Measurements from ENCODE around the gene WDR64.
A peak's percentile ranks its signal among the peaks of the same experiment; 100 is the strongest.
"Not testable (repeated sequence)": the region's sequence is repeated elsewhere in the genome, so short reads cannot be mapped to it uniquely, and the experiment has no call there.

Gene WDR64

GRCh38 chr1:241632987-241633386 lies 19.1 kb upstream of the WDR64 start:
- DNase-seq: no peak

DNA sequence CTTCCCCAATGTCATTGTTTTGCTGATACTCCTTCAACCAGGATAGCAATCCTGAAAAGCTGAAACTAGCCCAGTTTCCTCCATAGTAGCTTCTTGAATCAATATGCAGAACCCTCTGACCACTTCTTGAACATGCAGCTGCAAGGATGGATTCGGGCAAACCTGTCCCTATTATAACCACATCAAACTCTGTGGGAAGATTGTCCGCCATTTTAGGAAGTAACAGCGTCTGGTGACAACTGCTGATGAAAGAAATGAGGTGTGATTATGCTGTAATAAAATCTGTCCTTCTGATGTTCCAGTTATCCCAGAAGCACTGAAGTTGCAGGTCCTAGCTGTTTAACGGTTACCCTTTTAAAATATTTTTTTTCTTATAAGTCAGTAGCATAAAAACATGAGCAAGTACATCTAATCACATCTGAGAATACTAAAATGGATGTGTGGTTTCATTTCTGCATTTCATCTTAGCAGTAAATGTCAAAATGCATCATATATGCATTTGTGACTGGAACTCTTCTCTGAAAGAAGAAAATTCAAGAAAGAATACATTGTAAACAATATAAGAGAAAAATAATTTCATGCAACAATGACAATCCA lies 16.4 kb upstream of the WDR64 start:
- DNase-seq: no peak

DNA sequence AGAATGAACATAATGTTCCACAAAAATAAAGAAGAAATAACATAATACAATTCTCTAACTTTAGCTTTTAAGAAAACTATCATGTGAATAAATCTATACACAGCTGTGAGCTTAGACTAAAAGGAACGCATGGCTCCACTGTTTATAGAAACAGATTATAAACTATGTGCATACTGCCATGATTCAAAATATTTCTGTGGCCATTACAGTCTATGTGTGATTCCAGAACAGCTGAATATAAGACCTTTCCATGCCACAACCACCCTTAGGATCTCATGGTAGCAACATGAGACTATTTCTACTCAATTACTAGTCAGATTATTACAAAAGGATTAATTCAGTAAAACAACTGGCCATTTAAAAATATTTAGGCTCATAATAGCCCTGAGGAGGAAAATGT lies 15.8 kb upstream of the WDR64 start:
- DNase-seq: no peak

DNA sequence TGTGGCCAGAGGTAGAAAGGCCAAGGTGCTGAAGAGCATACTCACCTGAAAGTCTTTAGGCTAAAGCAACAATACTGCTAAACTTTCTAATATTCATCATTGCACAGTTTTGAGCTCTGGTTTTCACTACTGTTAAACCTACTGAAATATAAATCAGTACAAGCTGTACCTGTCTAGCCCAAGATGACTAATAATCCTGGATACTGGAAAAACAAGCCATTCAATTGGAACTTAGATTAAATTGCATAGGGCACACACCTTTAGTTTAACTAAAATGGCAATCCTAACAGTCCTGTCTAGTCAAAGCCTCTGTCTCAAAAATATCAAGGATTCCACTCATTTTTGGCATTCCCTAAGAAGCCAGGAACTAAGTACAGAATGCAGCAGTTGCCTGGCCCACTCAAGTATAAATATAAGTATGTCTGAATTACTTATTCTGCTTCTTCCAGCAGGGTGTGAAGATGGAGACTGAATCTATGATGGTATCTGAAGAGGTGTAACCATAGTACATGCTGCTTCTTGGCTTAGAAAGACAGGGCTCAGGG lies 15.0 kb upstream of the WDR64 start:
- DNase-seq: no peak

DNA sequence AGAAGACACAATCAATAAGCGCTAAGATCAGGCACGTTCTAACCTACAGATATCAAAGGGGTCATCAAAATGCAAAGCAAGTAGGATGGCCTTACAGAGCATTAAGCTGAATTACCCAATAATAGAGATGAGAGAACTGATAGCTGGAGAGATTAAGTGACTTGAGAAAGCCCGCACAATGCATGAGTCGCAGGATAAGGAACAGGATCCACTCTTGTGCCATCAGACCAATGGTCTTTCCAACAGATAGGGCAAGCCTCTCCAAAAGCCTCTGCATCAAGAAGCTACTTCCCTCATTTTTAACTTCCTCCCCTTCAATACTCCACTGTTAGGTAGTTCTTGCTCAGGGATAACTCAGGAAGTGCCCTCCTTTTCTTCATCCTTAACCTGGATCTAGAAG lies 14.5 kb upstream of the WDR64 start:
- no peak for DNase-seq

DNA sequence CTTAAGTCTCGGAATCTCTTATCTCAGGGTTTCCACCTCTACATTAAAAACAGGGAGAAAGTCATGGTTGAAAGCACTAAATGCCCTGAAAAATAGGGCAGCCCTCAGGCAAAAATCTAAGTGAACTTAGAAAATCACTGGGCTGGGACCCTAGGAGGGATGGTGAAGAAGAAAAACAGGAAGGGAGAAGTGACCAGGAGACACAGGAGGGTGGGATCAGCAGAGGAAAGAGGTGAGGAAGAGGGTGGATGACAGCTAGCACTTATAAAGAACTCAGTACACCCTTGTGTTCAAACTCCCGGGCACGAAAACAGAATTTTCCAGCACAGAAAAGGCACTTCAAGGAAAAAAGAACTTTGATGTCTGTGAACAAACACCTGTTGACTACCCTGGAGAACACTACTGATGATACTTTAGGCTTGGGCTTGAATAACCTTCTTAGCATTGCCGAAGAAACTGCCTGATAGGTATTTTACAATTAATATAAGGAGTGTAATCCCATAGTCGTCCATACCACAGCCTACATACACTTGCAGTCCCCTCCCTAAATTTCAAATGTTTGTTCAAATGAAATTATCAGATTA lies 13.9 kb upstream of the WDR64 start:
- DNase-seq: no peak

DNA sequence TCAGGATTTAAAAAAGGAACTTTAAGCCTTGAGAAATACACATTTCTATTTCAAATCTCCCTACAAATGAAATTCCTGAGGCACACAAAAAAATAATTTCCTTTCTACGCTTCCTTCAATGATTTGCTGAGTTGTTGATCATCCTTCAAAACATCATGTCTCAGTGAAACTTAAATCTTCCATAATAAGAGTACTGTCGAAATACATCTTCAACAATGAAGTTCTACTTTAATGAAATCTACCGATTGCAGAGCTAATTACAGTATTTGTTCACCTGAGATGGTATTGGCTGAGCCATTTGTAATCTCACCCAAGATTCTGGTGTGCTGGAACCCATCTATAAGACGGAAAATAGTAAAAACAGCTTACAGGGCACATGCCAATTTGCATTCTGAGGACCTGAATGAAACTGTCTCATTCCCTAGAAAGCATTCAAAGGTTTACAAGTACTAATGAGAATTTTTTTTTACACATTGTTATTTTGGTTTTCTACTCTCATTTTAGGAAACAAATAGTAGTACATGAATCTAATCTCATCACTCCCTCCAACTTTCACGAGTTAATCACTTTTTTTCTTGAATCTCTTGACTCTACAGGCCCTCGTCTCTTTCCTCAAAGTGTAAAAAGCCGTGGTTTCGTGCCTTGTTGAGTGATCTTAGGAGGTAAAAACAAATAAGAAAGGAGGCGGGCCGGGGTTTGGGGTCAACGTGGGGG lies 13.0 kb upstream of the WDR64 start:
- DNase-seq: no peak

GRCh38 chr1:241639623-241640148 lies 12.4 kb upstream of the WDR64 start:
- DNase-seq: peak; percentile 47 to 49

DNA sequence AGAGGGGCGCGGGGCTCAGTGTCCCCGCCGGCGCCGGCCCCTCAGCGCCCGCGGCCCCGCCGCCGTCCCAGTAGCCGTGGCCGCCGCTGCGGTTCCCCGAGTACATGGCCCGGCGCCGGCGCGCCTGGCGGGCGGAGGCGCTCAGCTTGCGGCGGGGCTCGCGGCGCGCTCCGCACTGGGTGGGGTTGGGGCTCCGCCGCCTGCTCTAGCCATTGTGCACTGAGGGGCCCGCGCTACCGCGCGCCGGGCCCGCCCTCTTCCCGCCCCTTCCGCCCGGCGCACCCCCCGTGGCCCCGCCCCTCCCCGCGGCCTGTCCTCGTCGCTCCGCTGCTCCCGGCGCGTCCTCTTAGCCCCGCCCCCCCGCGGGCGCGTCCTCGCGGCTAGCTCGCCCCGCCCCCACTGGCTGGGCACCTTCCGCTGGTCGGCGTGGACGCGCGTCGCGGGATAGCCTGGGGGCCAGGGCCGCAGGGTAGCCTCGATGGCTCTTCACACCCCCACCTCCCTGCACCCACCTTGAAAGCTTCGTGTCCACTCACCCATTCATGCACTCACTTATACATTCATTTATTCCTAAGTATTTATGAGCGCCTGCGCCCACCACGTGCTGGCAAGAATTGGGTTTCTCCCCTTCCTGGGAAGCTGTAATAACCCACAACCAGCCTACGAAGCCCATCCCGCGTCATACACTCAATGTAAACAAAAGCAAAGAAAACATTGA lies 11.8 kb upstream of the WDR64 start, which contains the start of the genes CHML and OPN3:
Gene CHML (minus strand): TSS at position 221 of the 718 bp plus-strand sequence. CDS start 4,603 bp downstream, outside the sequence.
Gene OPN3 (minus strand): TSS at position 221 of the 718 bp plus-strand sequence. CDS start 115 bp downstream, at position 106.
- peak; percentile 93 to 96 for DNase-seq

GRCh38 chr1:241640867-241641622 lies 11.0 kb upstream of the WDR64 start:
- DNase-seq: no peak

- no peak for DNase-seq
These were observed 10.1 kb upstream of the WDR64 start for GRCh38 chr1:241641773-241642592.

DNA sequence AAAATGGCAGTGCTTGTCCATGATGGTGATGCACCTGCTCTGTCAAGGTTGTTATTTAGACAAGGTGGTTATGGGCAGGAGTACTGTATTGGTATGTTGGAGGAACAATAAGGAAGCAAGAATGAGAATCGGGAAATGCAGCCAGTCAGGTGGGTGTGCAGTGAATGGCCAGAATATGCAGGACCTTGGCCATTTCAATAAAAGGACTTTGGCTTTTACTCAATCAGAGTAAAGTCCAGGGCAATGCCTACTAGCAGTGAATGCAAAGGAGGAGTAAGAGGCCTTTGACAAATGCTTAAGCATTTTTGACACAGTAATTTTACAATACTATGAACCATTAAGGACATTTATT lies 9.5 kb upstream of the WDR64 start:
- DNase-seq: no peak

DNA sequence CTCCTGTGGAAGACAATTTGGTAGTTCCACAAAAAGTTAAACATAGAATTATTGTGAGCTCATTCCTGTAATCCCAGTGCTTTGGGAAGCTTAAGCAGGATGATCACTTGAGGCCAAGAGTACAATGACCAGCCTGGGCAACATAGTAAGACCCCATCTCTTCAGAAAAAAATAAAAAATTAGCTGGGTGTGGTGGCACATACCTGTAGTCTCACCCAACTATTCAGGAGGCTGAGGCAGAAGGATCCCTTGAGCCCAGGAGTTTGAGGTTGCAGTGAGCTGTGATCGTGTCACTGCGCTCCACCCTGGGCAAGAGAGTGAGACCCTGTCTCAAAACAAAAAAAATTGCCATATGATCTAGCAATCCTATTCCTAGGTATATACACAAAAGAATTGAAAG lies 7.8 kb upstream of the WDR64 start:
- DNase-seq: no peak

- DNase-seq: no peak
These were observed 6.9 kb upstream of the WDR64 start for GRCh38 chr1:241645199-241645598.

- DNase-seq: no peak
These were observed 5.9 kb upstream of the WDR64 start for GRCh38 chr1:241646201-241646600.

GRCh38 chr1:241647658-241648057 lies 4.4 kb upstream of the WDR64 start:
- no peak for DNase-seq

GRCh38 chr1:241648159-241648558 lies 3.9 kb upstream of the WDR64 start:
- DNase-seq: no peak

DNA sequence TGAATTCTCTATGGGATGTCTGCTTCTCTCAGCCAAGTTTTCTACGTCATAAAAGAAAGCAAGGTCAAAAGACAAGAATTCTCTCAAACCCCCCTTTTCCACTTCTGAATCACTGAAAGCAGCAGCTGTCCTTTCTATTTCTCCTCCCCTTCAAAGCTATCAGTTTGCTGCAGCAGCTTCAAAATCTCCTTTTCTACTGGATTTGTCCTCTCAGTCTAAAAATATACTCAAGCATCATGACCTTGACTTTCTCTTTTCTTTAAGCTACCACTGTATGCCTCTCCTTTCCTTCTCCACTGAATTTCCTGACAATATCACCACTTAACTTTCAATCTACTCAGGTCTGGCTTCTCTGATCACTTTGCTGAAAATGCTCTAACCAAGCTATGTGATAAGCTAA lies 1.9 kb downstream of the WDR64 start:
- DNase-seq: no peak

GRCh38 chr1:241654641-241655040 lies 2.6 kb downstream of the WDR64 start:
- no peak for DNase-seq

DNA sequence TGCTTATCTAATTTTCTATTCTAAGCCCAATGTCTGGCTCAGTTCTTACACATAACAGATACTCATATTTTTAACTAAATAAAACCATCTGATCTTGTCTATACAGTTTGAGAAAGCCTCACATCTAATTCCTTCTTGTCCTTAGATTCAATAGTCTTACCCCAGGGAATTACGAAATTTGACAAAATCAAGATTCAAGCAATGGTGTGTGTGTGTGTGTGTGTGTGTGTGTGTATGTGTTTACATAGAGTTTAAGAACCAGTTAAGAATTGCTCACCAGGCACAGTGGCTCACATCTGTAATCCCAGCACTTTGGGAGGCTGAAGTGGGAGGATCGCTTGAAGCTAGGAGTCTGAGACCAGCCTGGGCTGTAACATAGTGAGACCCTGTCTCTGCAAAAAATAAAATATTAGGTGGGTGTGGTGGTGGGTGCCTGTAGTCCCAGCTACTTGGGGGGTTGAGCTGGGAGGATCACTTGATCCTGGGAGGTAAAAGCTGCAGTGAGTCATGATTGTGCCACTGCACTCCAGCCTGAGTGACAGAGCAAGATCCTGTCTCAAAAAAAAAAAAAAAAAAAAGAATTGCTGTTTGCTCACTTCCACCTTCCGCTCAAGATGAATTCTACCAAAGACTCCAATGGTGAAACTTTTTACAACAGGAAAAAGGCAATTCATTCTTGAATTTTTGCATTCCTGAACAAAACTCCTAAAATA lies 6.2 kb downstream of the WDR64 start:
- no peak for DNase-seq

DNA sequence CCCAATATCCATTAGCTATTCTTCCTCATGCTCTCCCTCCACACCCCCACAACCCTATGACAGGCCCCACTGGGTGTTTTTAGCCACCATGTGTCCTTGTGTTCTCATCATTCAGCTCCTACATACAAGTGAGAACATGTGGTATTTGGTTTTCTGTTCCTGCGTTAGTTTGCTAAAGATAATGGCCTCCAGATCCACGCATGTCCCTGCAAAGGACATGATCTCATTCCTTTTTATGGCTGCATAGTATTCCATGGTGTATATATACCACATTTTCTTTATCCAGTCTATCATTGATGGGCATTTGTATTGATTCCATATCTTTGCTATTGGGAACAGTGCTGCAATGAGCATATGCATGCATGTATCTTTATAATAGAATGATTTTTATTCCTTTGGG lies 6.9 kb downstream of the WDR64 start:
- not testable (repeated sequence) for DNase-seq
